C4-2B (cell line): ENCODE data around the gene PCDHAC2.

Experiments
- CTCF ChIP-seq: fragments of 450-650 bp; conservative IDR thresholded peaks from 2 replicates; pipeline ENCODE4 v1.5.1; 2017; ENCODE audit warnings: mild to moderate bottlenecking
- ZFX ChIP-seq: fragments of 450-650 bp; IDR thresholded peaks from 2 replicates; pipeline ENCODE4 v1.6.1; 2017

- TF ChIP-seq CTCF (no peak), ZFX (no peak)
Measured at GRCh38 chr5:140996060-140996459, 29.8 kb downstream of the PCDHAC2 start.
